ENCODE data around the gene NECAB2. TPM values are rescaled to one million over a fixed set of nuclear protein-coding genes. Genes with fewer than 3 reads are reported as not detected.
A peak's percentile ranks its signal among the peaks of the same experiment; 100 is the strongest.

The NECAB2 gene
- total RNA-seq, 3 donors from 2014 or later: 1.5 TPM; not detected in 2

GRCh38 chr16:83952940-83953795 lies 14.9 kb upstream of the NECAB2 start, which contains the start of gene OSGIN1:
TSS of gene OSGIN1 (plus strand) at chr16:83953240. CDS start at chr16:83957672, 4,432 bp downstream.
- Histone ChIP-seq H3K27ac (peak within 1 kb of the TSS; percentile 92 to 94), H3K36me3 (no peaks in the 10 kb centered on the region), H3K9me3 (no peaks in the 10 kb centered on the region), H3K27me3 (no peaks in the 10 kb centered on the region), H3K4me3 (peak within 1 kb of the TSS; percentile 59 to 74 (median 60)), H3K4me1 (peaks cover 0 to 8% of the 10 kb centered on the region in 2 donors)
- DNase-seq (ENCODE audit: low spot score in 2 of 2): peak; percentile 91 to 92
- TF ChIP-seq POLR2A (IDR thresholded peaks at IDR 0.05) (peak; percentile 30), POLR2AphosphoS5 (IDR thresholded peaks at IDR 0.05) (peak; percentile 66 to 78 (median 76))
- TF ChIP-seq, protein P1, sequence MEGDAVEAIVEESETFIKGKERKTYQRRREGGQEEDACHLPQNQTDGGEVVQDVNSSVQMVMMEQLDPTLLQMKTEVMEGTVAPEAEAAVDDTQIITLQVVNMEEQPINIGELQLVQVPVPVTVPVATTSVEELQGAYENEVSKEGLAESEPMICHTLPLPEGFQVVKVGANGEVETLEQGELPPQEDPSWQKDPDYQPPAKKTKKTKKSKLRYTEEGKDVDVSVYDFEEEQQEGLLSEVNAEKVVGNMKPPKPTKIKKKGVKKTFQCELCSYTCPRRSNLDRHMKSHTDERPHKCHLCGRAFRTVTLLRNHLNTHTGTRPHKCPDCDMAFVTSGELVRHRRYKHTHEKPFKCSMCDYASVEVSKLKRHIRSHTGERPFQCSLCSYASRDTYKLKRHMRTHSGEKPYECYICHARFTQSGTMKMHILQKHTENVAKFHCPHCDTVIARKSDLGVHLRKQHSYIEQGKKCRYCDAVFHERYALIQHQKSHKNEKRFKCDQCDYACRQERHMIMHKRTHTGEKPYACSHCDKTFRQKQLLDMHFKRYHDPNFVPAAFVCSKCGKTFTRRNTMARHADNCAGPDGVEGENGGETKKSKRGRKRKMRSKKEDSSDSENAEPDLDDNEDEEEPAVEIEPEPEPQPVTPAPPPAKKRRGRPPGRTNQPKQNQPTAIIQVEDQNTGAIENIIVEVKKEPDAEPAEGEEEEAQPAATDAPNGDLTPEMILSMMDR (IDR thresholded peaks at IDR 0.05): no peak
- intact Hi-C loops (cut with DNase I; ENCODE audit: low total_unique reads): no loop called here

- Histone ChIP-seq H3K4me1 (peaks cover 0 to 8% of the 10 kb centered on the region in 2 donors), H3K27me3 (no peaks in the 10 kb centered on the region), H3K9me3 (no peaks in the 10 kb centered on the region), H3K4me3 (peak overlapping the region; percentile 59 to 74 (median 60)), H3K27ac (peak overlapping the region; percentile 92 to 94), H3K36me3 (no peaks in the 10 kb centered on the region)
- intact Hi-C loops (cut with DNase I; ENCODE audit: low total_unique reads): no loop called here
- DNase-seq (ENCODE audit: low spot score in 2 of 2): peak in 1 of 2 donors; percentile 57
- TF ChIP-seq POLR2A (IDR thresholded peaks at IDR 0.05): no peak
- TF ChIP-seq, protein P1 (IDR thresholded peaks at IDR 0.05): peak; percentile 30 to 64 (median 59)
These were observed 14.1 kb upstream of the NECAB2 start for GRCh38 chr16:83953796-83954576.

DNA sequence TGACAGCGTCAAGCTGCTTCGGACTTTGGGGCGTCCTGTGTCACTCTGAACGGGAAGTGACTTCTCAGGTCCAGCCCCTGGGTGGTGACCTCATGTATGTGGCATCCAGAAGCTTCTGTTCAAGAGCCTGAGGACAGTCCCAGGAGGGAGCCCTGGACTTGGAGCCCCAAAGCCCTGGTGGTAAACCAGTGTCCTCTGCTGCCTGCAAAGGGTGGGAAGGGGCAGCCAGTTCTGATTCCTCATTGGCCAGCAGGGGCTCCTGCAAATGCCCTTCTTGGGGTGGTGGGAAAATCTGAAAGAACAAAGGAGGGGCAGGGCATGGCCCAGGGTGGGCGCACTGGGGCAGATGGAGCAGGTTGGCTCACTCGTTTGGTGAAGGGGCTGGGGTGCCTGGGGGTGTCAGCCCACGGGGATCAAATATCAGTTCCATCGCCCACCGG lies 13.4 kb upstream of the NECAB2 start:
- Histone ChIP-seq H3K27me3 (no peaks in the 10 kb centered on the region), H3K9me3 (no peaks in the 10 kb centered on the region), H3K4me1 (peaks cover 0 to 8% of the 10 kb centered on the region in 2 donors), H3K27ac (peak overlapping the region in 1 of 2 donors; percentile 36), H3K4me3 (peak overlapping the region in 1 of 3 donors; percentile 74), H3K36me3 (no peaks in the 10 kb centered on the region)
- TF ChIP-seq POLR2AphosphoS5 (IDR thresholded peaks at IDR 0.05) (no peak), POLR2A (IDR thresholded peaks at IDR 0.05) (no peak)
- TF ChIP-seq, protein P1 (IDR thresholded peaks at IDR 0.05): no peak
- intact Hi-C loops (cut with DNase I; ENCODE audit: low total_unique reads): no loop called here
- DNase-seq (ENCODE audit: low spot score in 2 of 2): peak in 1 of 2 donors; percentile 63

DNA sequence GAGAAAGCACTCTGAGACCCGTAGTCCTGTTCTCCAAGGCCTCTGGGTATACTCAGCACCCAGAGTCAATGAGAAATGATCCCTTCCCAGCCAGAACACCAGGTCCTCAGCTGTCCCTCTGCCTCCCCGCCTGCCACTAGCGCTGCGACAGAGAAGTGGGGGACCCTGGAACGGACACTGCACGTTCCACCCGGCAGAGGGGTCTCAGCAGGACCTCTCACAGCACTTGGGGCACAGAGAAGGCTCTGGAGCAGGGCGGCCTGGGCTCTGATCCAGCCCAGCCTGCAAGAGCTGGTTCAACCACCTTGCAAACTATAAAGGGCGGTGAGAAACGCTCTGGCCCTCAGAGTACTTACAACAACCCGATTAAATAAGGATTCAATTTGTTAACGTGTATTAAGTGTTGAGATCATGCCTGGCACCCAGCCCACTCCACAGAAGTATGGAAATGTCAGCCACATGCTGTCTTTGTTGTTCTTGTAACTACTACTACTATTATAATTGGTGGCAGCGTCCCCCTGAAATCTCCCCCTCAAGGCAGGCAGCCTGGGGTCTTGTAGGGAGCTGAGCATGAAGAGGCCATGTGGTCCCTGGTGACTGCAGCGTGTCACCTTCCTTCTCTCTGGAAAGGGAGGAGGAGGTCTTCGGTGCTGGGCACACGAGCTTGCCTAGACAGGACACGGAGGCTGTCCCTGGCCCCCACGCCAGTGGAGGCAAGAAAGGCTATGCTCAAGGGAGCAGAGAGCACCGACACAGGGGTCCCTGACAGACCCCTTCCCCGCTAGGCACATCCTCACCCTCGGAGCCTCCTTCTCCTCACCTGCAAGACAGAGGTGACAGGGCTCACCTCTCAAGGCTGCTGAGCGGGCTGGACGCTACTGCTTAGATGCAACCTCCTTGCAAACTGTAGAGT lies 12.6 kb upstream of the NECAB2 start:
- DNase-seq (ENCODE audit: low spot score in 2 of 2): no peak
- H3K4me3 ChIP-seq: no peak overlapping the region
- H3K4me1 ChIP-seq: peaks cover 0 to 8% of the 10 kb centered on the region in 2 donors
- intact Hi-C loops (cut with DNase I; ENCODE audit: low total_unique reads): no loop called here
- no peaks in the 10 kb centered on the region for H3K27me3 ChIP-seq
- peak overlapping the region in 1 of 2 donors; percentile 4 for H3K27ac ChIP-seq
- TF ChIP-seq, protein P1 (IDR thresholded peaks at IDR 0.05): no peak
- TF ChIP-seq POLR2AphosphoS5 (IDR thresholded peaks at IDR 0.05) (no peak), POLR2A (IDR thresholded peaks at IDR 0.05) (no peak)
- no peaks in the 10 kb centered on the region for H3K36me3 ChIP-seq
- no peaks in the 10 kb centered on the region for H3K9me3 ChIP-seq
